Retinal pigment epithelial cell (primary cell): Measurements from ENCODE around the gene RBM19.

Experiments
- DNase-seq: peaks from one replicate; pipeline ENCODE4 v3.0.0-alpha.2; 2010; ENCODE audit warnings: low read depth
- H3K4me3 ChIP-seq: 2 replicates; pipeline ENCODE4 v1.5.1; 2011; ENCODE audit warnings: mild to moderate bottlenecking, low read length, control low read depth, moderate library complexity
- CTCF ChIP-seq: conservative IDR thresholded peaks from 2 replicates; pipeline ENCODE4 v1.5.1; 2011; ENCODE audit warnings: low read depth, low read length, control low read depth, inconsistent platforms

RBM19 gene

GRCh38 chr12:113769305-113769704 lies 196.8 kb downstream of the RBM19 start:
- no peak overlapping the region for H3K4me3 ChIP-seq
- no peak for DNase-seq
- no peak for TF ChIP-seq CTCF

GRCh38 chr12:113768850-113769249 lies 197.3 kb downstream of the RBM19 start:
- no peak for DNase-seq
- H3K4me3 ChIP-seq, result no peak overlapping the region
- TF ChIP-seq CTCF, result no peak

- no peak overlapping the region for H3K4me3 ChIP-seq
- DNase-seq, result peak; percentile 31
- TF ChIP-seq CTCF, result no peak
Observed at GRCh38 chr12:113766879-113767878, 198.9 kb downstream of the RBM19 start.
